Measurements from ENCODE around the gene MPPED1.

MPPED1 gene

GRCh38 chr22:43544289-43544673 lies 132.5 kb downstream of the MPPED1 start:
- no peak for DNase-seq

- no peak for DNase-seq
Measured at GRCh38 chr22:43546186-43546585, 134.4 kb downstream of the MPPED1 start.

GRCh38 chr22:43550024-43550620 lies 138.3 kb downstream of the MPPED1 start:
- DNase-seq: no peak

- no peak for DNase-seq
Measured at GRCh38 chr22:43550672-43551071, 138.9 kb downstream of the MPPED1 start.

- DNase-seq: no peak
Measured at GRCh38 chr22:43553451-43554258, 141.8 kb downstream of the MPPED1 start.

- no peak for DNase-seq
Measured at GRCh38 chr22:43554259-43554636, 142.4 kb downstream of the MPPED1 start.

- DNase-seq: no peak
Measured at GRCh38 chr22:43554694-43555365, 143.0 kb downstream of the MPPED1 start.

- no peak for DNase-seq
Measured at GRCh38 chr22:43555561-43556515, 144.0 kb downstream of the MPPED1 start.
